Measurements from ENCODE around the gene CMTM7. TPM values are rescaled to one million over a fixed set of nuclear protein-coding genes. Genes with fewer than 3 reads are reported as not detected.
"Not testable (repeated sequence)": the region's sequence is repeated elsewhere in the genome, so short reads cannot be mapped to it uniquely, and the experiment has no call there.

The CMTM7 gene
- total and polyA plus RNA-seq, 2 donors = 12.5 to 45.7 TPM

DNA sequence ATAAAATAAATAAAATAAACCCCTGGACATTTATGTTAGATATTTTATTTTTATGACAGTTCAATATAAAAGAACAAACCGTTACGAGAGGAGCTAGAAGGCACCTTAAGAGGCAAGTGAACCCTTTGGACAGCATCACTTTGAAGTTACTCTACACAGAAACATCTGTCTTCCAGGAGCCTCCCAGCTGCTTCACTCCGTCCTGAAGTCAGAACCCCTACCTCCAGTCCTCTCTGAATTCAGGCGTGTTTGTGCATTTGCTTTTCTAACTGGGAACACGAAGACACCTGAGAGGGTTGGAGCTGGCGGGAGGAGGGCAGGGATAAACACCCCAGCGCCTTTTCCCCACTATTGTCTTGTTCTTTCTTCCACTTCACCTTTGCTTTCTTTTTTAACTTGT, 46.2 kb downstream of the CMTM7 start:
- H3K4me1 ChIP-seq (ENCODE audit: control insufficient read depth in 2 of 2, insufficient read depth in 2 of 2, low read length in 2 of 2) = peaks cover 23 to 62% of the 10 kb centered on the region in 2 donors
- WGBS = 33% methylated on average over 7 of the region's 7 CpGs
- H3K9me3 ChIP-seq (ENCODE audit: control insufficient read depth in 2 of 2, insufficient read depth in 1 of 2, low read length in 1 of 2) = peaks cover 0 to 3% of the 10 kb centered on the region in 2 donors
- H3K27me3 ChIP-seq (ENCODE audit: control insufficient read depth in 2 of 2, insufficient read depth in 1 of 2, low read length in 1 of 2) = no peaks in the 10 kb centered on the region
- peak overlapping the region; percentile 15 to 63 for H3K27ac ChIP-seq (ENCODE audit: low read depth in 1 of 2, low read length in 1 of 2)
- H3K4me3 ChIP-seq (ENCODE audit: low read length in 2 of 2) = no peak overlapping the region
- H3K36me3 ChIP-seq (ENCODE audit: control insufficient read depth in 2 of 2, insufficient read depth in 2 of 2, low read length in 1 of 2) = peaks cover 3 to 8% of the 10 kb centered on the region in 2 donors
- peak in 1 of 9 donors; percentile 72 for DNase-seq (ENCODE audit: low read depth in 6 of 9, low spot score in 9 of 9)

DNA sequence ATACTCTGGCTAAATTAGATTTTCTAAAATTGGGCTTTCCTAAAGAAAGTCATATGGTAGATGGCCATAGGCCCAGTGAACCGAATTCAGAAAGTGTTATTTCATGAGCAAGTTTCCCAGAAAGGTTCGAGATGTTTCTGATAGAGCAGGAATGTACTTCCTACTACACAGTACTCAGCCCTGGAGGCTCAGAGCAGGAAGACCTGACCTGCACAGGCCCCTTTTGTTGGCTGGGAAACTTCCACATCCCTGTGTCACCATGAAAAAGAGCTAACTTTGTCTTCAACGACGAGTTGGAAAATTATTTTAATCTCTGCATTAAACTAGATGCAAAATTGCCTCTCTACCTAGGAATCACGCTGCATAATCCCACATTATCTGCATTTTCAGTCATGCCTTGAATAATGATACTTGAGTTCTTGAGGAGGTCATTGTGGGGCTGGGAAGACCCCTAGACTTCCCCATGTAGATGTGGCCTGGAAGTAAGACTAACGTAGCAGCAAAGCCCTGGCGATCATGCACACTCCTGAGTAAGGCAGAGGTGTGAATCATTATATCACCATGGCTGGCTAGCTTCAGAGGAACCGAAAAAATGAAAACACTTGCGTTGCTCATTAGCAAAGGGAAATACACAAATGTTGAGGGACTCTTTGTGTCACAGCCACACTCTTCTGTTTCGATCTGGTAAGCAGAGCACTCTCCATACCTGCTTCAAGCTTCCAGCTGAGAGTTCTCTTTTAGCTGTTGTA, 47.1 kb downstream of the CMTM7 start:
- Histone ChIP-seq H3K27me3 (ENCODE audit: control insufficient read depth in 2 of 2, insufficient read depth in 1 of 2, low read length in 1 of 2) (no peaks in the 10 kb centered on the region), H3K27ac (ENCODE audit: low read depth in 1 of 2, low read length in 1 of 2) (no peak overlapping the region), H3K4me3 (ENCODE audit: low read length in 2 of 2) (no peak overlapping the region), H3K9me3 (ENCODE audit: control insufficient read depth in 2 of 2, insufficient read depth in 1 of 2, low read length in 1 of 2) (peaks cover 0 to 3% of the 10 kb centered on the region in 2 donors), H3K4me1 (ENCODE audit: control insufficient read depth in 2 of 2, insufficient read depth in 2 of 2, low read length in 2 of 2) (peaks cover 23 to 54% of the 10 kb centered on the region in 2 donors), H3K36me3 (ENCODE audit: control insufficient read depth in 2 of 2, insufficient read depth in 2 of 2, low read length in 1 of 2) (peaks cover 3 to 8% of the 10 kb centered on the region in 2 donors)
- WGBS = 83% methylated on average over 10 of the region's 10 CpGs
- DNase-seq (ENCODE audit: low read depth in 6 of 9, low spot score in 9 of 9) = no peak

GRCh38 chr3:32439421-32439820, 47.8 kb downstream of the CMTM7 start:
- H3K27me3 ChIP-seq (ENCODE audit: control insufficient read depth in 2 of 2, insufficient read depth in 1 of 2, low read length in 1 of 2); H3K9me3 ChIP-seq (ENCODE audit: control insufficient read depth in 2 of 2, insufficient read depth in 1 of 2, low read length in 1 of 2); H3K36me3 ChIP-seq (ENCODE audit: control insufficient read depth in 2 of 2, insufficient read depth in 2 of 2, low read length in 1 of 2); H3K27ac ChIP-seq (ENCODE audit: low read depth in 1 of 2, low read length in 1 of 2); H3K4me3 ChIP-seq (ENCODE audit: low read length in 2 of 2); DNase-seq (ENCODE audit: low read depth in 6 of 9, low spot score in 9 of 9): not testable (repeated sequence)
- WGBS = 97% methylated on average over 4 of the region's 4 CpGs
- H3K4me1 ChIP-seq (ENCODE audit: control insufficient read depth in 2 of 2, insufficient read depth in 2 of 2, low read length in 2 of 2) = peaks cover 23 to 53% of the 10 kb centered on the region in 2 donors

GRCh38 chr3:32440611-32441350, 49.1 kb downstream of the CMTM7 start:
- Histone ChIP-seq H3K4me1 (ENCODE audit: control insufficient read depth in 2 of 2, insufficient read depth in 2 of 2, low read length in 2 of 2) (peaks cover 22 to 52% of the 10 kb centered on the region in 2 donors), H3K36me3 (ENCODE audit: control insufficient read depth in 2 of 2, insufficient read depth in 2 of 2, low read length in 1 of 2) (peaks cover 6 to 11% of the 10 kb centered on the region in 2 donors), H3K27me3 (ENCODE audit: control insufficient read depth in 2 of 2, insufficient read depth in 1 of 2, low read length in 1 of 2) (no peaks in the 10 kb centered on the region), H3K27ac (ENCODE audit: low read depth in 1 of 2, low read length in 1 of 2) (peak overlapping the region in 1 of 2 donors; percentile 37), H3K9me3 (ENCODE audit: control insufficient read depth in 2 of 2, insufficient read depth in 1 of 2, low read length in 1 of 2) (peaks cover 0 to 7% of the 10 kb centered on the region in 2 donors), H3K4me3 (ENCODE audit: low read length in 2 of 2) (no peak overlapping the region)
- WGBS = 94% methylated on average over 10 of the region's 10 CpGs
- no peak for DNase-seq (ENCODE audit: low read depth in 6 of 9, low spot score in 9 of 9)

DNA sequence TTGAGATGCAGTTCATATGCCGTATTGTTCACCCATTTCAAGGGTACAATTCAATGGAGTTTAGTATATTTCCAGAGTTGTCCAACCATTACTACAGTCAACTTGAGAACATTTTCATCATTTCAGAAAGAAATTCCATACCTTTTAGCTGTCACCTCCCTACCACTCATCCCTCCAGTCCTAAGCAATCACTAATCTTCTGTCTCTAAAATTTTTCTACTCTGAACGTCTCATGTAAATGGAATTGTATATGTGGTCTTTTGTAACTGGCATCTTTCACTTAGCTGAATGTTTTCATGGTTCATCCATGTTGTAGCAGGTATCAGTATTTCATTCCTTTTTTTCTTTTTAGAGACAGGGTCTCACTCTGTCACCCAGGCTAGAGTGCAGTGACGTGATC, 51.1 kb downstream of the CMTM7 start:
- WGBS = over 99% methylated on average over 3 of the region's 3 CpGs
- H3K4me1 ChIP-seq (ENCODE audit: control insufficient read depth in 2 of 2, insufficient read depth in 2 of 2, low read length in 2 of 2) = peaks cover 8 to 32% of the 10 kb centered on the region in 2 donors
- no peak overlapping the region for H3K4me3 ChIP-seq (ENCODE audit: low read length in 2 of 2)
- H3K36me3 ChIP-seq (ENCODE audit: control insufficient read depth in 2 of 2, insufficient read depth in 2 of 2, low read length in 1 of 2) = peaks cover 6 to 13% of the 10 kb centered on the region in 2 donors
- DNase-seq (ENCODE audit: low read depth in 6 of 9, low spot score in 9 of 9) = no peak
- H3K27me3 ChIP-seq (ENCODE audit: control insufficient read depth in 2 of 2, insufficient read depth in 1 of 2, low read length in 1 of 2) = no peaks in the 10 kb centered on the region
- H3K9me3 ChIP-seq (ENCODE audit: control insufficient read depth in 2 of 2, insufficient read depth in 1 of 2, low read length in 1 of 2) = peaks cover 0 to 4% of the 10 kb centered on the region in 2 donors
- H3K27ac ChIP-seq (ENCODE audit: low read depth in 1 of 2, low read length in 1 of 2) = no peak overlapping the region

DNA sequence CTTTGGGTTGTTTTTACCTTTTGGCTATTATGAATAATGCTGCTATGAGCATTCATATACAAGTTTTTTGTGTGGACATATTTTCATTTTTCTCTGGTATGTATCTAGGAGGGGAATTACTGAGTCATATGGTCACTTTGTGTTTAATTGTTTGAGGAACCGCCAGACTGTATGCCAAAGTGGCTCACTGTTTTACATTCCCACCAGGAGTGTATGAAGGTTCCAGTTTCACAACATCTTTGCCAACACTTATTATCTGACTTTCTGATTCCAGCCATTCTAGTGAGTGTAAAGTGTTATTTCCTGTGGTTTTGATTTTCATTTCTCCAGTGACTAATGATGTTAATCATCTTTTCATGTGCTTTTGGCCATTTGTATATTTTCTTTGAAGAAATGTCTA, 51.8 kb downstream of the CMTM7 start:
- H3K36me3 ChIP-seq (ENCODE audit: control insufficient read depth in 2 of 2, insufficient read depth in 2 of 2, low read length in 1 of 2) = peaks cover 6 to 16% of the 10 kb centered on the region in 2 donors
- H3K4me1 ChIP-seq (ENCODE audit: control insufficient read depth in 2 of 2, insufficient read depth in 2 of 2, low read length in 2 of 2) = peaks cover 1 to 25% of the 10 kb centered on the region in 2 donors
- H3K27me3 ChIP-seq (ENCODE audit: control insufficient read depth in 2 of 2, insufficient read depth in 1 of 2, low read length in 1 of 2) = no peaks in the 10 kb centered on the region
- no peak for DNase-seq (ENCODE audit: low read depth in 6 of 9, low spot score in 9 of 9)
- peaks cover 0 to 4% of the 10 kb centered on the region in 2 donors for H3K9me3 ChIP-seq (ENCODE audit: control insufficient read depth in 2 of 2, insufficient read depth in 1 of 2, low read length in 1 of 2)
- H3K27ac ChIP-seq (ENCODE audit: low read depth in 1 of 2, low read length in 1 of 2) = no peak overlapping the region
- no peak overlapping the region for H3K4me3 ChIP-seq (ENCODE audit: low read length in 2 of 2)
- WGBS = 47% methylated on average over 1 of the region's 1 CpG

GRCh38 chr3:32447865-32448400, 56.3 kb downstream of the CMTM7 start:
- no peaks in the 10 kb centered on the region for H3K27me3 ChIP-seq (ENCODE audit: control insufficient read depth in 2 of 2, insufficient read depth in 1 of 2, low read length in 1 of 2)
- no peak overlapping the region for H3K27ac ChIP-seq (ENCODE audit: low read depth in 1 of 2, low read length in 1 of 2)
- H3K36me3 ChIP-seq (ENCODE audit: control insufficient read depth in 2 of 2, insufficient read depth in 2 of 2, low read length in 1 of 2) = peaks cover 29 to 36% of the 10 kb centered on the region in 2 donors
- H3K4me3 ChIP-seq (ENCODE audit: low read length in 2 of 2) = no peak overlapping the region
- WGBS = 93% methylated on average over 1 of the region's 1 CpG
- no peaks in the 10 kb centered on the region for H3K4me1 ChIP-seq (ENCODE audit: control insufficient read depth in 2 of 2, insufficient read depth in 2 of 2, low read length in 2 of 2)
- no peak for DNase-seq (ENCODE audit: low read depth in 6 of 9, low spot score in 9 of 9)
- H3K9me3 ChIP-seq (ENCODE audit: control insufficient read depth in 2 of 2, insufficient read depth in 1 of 2, low read length in 1 of 2) = peaks cover 0 to 4% of the 10 kb centered on the region in 2 donors

DNA sequence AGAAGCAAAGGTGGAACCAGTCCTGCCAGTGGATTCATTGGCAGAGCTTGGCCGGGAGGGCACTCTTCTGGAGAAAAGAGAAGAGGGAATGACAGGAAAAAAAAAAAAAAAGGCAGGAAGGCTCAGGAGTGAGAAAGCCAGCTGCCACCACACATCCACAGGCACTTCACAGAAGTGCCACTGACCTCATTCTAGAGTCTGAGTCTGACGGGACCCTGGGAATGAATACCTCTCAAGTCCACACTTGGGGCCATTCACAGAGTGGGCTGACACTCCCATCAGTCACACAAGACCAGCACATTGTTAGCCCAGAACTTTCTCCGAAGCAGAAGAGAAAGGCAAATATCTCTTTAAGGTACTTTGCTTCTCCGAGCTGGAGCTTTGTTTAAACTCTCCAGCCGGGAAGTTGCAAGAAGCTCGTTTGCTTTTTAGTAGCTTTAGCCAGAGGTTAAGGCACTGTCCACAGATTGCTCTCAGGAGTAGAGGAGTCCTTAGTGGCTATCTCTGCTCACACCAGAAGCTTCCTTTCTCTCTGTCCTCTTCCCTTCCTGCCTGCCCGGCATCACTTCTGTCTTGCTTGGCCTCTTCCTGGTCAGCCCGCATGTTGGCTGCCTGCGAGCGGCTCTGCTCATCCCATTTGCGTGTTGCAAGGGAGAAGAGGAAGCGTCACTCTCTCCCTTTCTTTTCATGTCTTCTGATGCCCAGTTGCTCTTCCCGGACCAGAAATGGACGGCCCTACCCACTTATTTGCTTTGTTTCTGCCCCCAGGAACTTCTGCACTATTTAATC, 57.2 kb downstream of the CMTM7 start:
- 96% methylated on average over 14 of the region's 14 CpGs for WGBS
- no peak overlapping the region for H3K27ac ChIP-seq (ENCODE audit: low read depth in 1 of 2, low read length in 1 of 2)
- no peak for DNase-seq (ENCODE audit: low read depth in 6 of 9, low spot score in 9 of 9)

More for the DNA sequence above, 57.2 kb downstream of the CMTM7 start:
- Histone ChIP-seq H3K4me3 (ENCODE audit: low read length in 2 of 2) (no peak overlapping the region), H3K36me3 (ENCODE audit: control insufficient read depth in 2 of 2, insufficient read depth in 2 of 2, low read length in 1 of 2) (peaks cover 30 to 36% of the 10 kb centered on the region in 2 donors), H3K4me1 (ENCODE audit: control insufficient read depth in 2 of 2, insufficient read depth in 2 of 2, low read length in 2 of 2) (no peaks in the 10 kb centered on the region), H3K27me3 (ENCODE audit: control insufficient read depth in 2 of 2, insufficient read depth in 1 of 2, low read length in 1 of 2) (no peaks in the 10 kb centered on the region), H3K9me3 (ENCODE audit: control insufficient read depth in 2 of 2, insufficient read depth in 1 of 2, low read length in 1 of 2) (peaks cover 0 to 4% of the 10 kb centered on the region in 2 donors)
